Calu3 (cell line): Measurements from ENCODE around the gene TIMP2. TPM values are rescaled to one million over a fixed set of nuclear protein-coding genes. Genes with fewer than 3 reads are reported as not detected.
"Not testable (repeated sequence)": the region's sequence is repeated elsewhere in the genome, so short reads cannot be mapped to it uniquely, and the experiment has no call there.

Experiments used
- BruUV-seq: library from RNA; stranded (reverse); fragments of 400-500 nt; replicated peaks from 2 replicates; lab custom pipeline; 2021; lab: Mats Ljungman, UMichigan
- CTCF ChIA-PET: fragments of 300-600 bp; sonication (Branson Sonifier 250); formaldehyde crosslinking; loops from one replicate; lab custom pipeline; 2022; ENCODE audit warnings: antibody characterized with exemption; lab: Charles Lee
- DNase-seq: peaks from one replicate; pipeline ENCODE4 v3.0.0; 2022
- H3K27ac Mint-ChIP-seq: one replicate; pipeline ENCODE4 v1.8.0; 2022; ENCODE audit warnings: mixed read lengths; ENCODE audit not compliant: unreplicated experiment
- H3K27me3 Mint-ChIP-seq: one replicate; pipeline ENCODE4 v1.8.0; 2022; ENCODE audit warnings: mixed read lengths; ENCODE audit not compliant: unreplicated experiment
- H3K36me3 Mint-ChIP-seq: one replicate; pipeline ENCODE4 v1.8.0; 2022; ENCODE audit warnings: mild to moderate bottlenecking, moderate library complexity, mixed read lengths; ENCODE audit not compliant: insufficient read depth, unreplicated experiment
- H3K4me1 Mint-ChIP-seq: one replicate; pipeline ENCODE4 v1.8.0; 2022; ENCODE audit warnings: mild to moderate bottlenecking, low read depth, mixed read lengths; ENCODE audit not compliant: unreplicated experiment
- H3K4me3 Mint-ChIP-seq: one replicate; pipeline ENCODE4 v1.8.0; 2022; ENCODE audit warnings: mild to moderate bottlenecking, low read depth, moderate library complexity, mixed read lengths; ENCODE audit not compliant: unreplicated experiment
- H3K9me3 Mint-ChIP-seq: one replicate; pipeline ENCODE4 v1.8.0; 2022; ENCODE audit warnings: low read depth, mixed read lengths; ENCODE audit not compliant: unreplicated experiment
- intact Hi-C: fragments of 100-400 bp; cut with micrococcal nuclease; formaldehyde crosslinking; loops from one replicate; pipeline ENCODE4 v1.10.0; 2022; ENCODE audit not compliant: unreplicated experiment
- total RNA-seq: library from RNA; stranded (reverse); gene quantifications from 2 replicates; pipeline ENCODE4 v1.2.3, GENCODE V29; 2022
- TF ChIP-seq, protein P1 (sequence below): fragments of 200-600 bp; IDR thresholded peaks from one replicate; pipeline ENCODE4 v1.8.0; 2022; ENCODE audit warnings: antibody characterized with exemption; ENCODE audit not compliant: unreplicated experiment

Gene TIMP2
- total RNA-seq, 1 experiment from 2014 or later = 246 TPM

DNA sequence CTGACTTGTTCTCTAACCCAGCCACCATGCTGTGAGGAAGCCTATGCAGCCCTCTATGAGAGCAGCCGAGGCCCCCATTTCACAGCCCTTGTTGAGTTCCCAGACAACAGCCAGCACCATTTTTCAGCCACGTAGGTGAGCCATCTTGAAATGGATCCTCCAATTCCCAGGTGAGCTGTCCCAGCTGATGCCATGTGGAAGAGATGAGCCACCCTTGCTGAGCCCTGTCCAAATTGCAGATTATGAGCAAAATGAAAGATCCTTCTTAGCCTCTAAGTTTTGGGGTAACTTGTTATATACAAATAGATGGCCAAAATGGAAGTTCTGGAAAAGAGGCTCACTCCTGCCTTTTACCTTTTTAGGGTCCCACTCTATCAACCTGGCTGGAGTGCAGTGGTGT lies 25.7 kb upstream of the TIMP2 start:
- CTCF ChIA-PET = interaction anchor here (0.6 to 1.3 kb wide), 2 partner anchors 17 to 409 kb away, joined by 3 to 4 read pairs; no protein-coding TSS in a partner anchor
- H3K4me1 Mint-ChIP-seq = peaks cover 19% of the 10 kb centered on the region
- H3K27ac Mint-ChIP-seq = no peak overlapping the region
- no TSS peak for BruUV-seq
- no peaks in the 10 kb centered on the region for H3K9me3 Mint-ChIP-seq
- H3K4me3 Mint-ChIP-seq = no peak overlapping the region
- no peak for DNase-seq
- no peaks in the 10 kb centered on the region for H3K36me3 Mint-ChIP-seq
- H3K27me3 Mint-ChIP-seq = no peaks in the 10 kb centered on the region
- TF ChIP-seq, protein P1, sequence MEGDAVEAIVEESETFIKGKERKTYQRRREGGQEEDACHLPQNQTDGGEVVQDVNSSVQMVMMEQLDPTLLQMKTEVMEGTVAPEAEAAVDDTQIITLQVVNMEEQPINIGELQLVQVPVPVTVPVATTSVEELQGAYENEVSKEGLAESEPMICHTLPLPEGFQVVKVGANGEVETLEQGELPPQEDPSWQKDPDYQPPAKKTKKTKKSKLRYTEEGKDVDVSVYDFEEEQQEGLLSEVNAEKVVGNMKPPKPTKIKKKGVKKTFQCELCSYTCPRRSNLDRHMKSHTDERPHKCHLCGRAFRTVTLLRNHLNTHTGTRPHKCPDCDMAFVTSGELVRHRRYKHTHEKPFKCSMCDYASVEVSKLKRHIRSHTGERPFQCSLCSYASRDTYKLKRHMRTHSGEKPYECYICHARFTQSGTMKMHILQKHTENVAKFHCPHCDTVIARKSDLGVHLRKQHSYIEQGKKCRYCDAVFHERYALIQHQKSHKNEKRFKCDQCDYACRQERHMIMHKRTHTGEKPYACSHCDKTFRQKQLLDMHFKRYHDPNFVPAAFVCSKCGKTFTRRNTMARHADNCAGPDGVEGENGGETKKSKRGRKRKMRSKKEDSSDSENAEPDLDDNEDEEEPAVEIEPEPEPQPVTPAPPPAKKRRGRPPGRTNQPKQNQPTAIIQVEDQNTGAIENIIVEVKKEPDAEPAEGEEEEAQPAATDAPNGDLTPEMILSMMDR = no peak
- intact Hi-C loops = no loop called here

DNA sequence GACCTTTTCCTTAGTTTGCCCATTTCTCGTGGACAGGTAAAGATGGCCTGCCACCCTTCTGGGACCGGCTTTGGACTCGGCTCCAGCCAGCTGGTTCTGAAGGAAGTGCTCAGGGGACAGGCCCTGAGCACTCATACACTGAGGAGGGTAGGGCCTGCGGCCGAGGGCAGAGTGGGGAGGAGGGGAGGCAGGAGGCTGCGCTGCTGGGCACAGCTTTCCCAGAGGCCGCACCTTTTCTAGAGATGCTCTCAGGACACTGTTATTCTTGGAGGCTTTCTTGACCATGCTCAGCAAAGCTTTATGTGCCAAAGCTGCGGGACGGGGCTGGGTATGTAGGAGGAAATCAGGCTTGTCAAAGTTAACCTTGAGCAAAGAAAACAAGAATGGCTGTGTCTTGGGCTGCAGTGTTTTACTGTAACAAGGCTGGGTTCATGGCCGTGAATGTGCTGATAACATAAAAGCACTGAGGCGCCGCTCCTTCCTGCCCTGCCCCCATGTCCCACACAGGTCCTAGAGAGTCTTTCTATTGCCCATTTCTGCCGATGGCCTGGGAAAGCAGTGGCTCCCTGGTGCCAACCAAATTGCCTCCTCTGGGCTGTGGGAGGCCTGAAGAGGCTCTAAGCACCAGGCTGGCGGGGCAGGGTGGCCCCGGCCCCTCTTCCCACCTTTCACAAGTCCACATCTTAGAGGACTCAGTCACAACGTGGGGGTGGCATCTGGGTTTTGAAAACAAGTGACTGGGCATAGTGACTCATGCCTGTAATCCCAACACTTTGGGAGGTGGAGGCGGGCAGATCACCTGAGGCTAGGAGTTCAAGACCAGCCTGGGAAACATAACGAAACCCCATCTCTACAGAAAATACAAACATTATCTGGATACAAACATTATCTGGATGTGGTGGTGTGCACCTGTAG lies 22.3 kb upstream of the TIMP2 start:
- Mint-ChIP-seq H3K4me1 (peaks cover 19% of the 10 kb centered on the region), H3K27ac (no peak overlapping the region), H3K4me3 (no peak overlapping the region), H3K36me3 (no peaks in the 10 kb centered on the region), H3K27me3 (no peaks in the 10 kb centered on the region), H3K9me3 (no peaks in the 10 kb centered on the region)
- DNase-seq = no peak
- BruUV-seq = no TSS peak
- intact Hi-C loops = no loop called here
- CTCF ChIA-PET = interaction anchor here (1.2 kb wide), 1 partner anchor 11 kb away, joined by 3 read pairs; no protein-coding TSS in a partner anchor
- TF ChIP-seq, protein P1 = no peak

DNA sequence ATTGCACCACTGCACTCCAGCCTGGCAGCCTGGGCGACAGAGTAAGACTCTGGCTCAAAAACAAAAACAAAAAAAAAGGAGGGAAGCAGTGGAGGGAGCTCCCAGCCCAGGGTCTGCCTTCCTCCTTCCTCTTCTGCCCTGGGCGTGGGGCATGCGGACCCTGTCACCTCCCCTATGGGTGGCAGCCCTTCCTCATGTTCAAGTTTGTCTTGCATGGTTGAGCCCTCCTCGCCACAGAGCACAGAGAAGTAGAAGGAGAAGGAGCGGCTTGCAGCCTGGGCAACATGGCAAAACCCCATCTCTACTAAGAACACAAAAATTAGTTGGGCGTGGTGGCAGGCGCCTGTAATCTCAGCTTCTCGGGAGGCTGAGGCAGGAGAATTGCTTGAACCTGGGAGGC lies 21.4 kb upstream of the TIMP2 start:
- intact Hi-C loops = no loop called here
- TF ChIP-seq, protein P1 = no peak
- H3K27ac Mint-ChIP-seq = no peak overlapping the region
- H3K4me3 Mint-ChIP-seq = no peak overlapping the region
- BruUV-seq = no TSS peak
- no peaks in the 10 kb centered on the region for H3K27me3 Mint-ChIP-seq
- DNase-seq = no peak
- H3K36me3 Mint-ChIP-seq = no peaks in the 10 kb centered on the region
- no peaks in the 10 kb centered on the region for H3K9me3 Mint-ChIP-seq
- H3K4me1 Mint-ChIP-seq = peaks cover 19% of the 10 kb centered on the region
- CTCF ChIA-PET = interaction anchor here (1.2 kb wide), 1 partner anchor 12 kb away, joined by 3 read pairs; no protein-coding TSS in a partner anchor

DNA sequence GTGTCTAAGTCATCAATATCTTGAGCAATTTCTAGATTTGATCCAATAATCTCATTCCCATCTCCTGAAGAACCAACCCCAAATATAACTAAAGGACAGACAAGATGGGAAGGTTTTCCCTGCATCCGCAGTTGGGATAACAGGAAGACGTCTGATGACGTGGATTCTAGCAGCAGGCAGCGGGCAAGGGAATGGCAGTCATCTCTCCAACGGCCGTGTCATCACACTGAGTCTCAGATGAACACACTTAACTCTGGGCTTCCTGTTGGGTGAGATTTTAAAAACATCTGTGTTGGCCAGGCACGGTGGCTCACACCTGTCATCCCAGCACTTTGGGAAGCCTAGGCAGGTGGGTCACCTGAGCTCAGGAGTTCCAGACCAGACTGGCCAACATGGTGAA lies 20.9 kb upstream of the TIMP2 start:
- no TSS peak for BruUV-seq
- peaks cover 19% of the 10 kb centered on the region for H3K4me1 Mint-ChIP-seq
- H3K27ac Mint-ChIP-seq = no peak overlapping the region
- intact Hi-C loops = no loop called here
- CTCF ChIA-PET = interaction anchor here (0.6 to 1.2 kb wide), 2 partner anchors 13 to 80 kb away, joined by 3 to 4 read pairs; no protein-coding TSS in a partner anchor
- no peak overlapping the region for H3K4me3 Mint-ChIP-seq
- H3K36me3 Mint-ChIP-seq = no peaks in the 10 kb centered on the region
- TF ChIP-seq, protein P1 = no peak
- H3K9me3 Mint-ChIP-seq = no peaks in the 10 kb centered on the region
- no peaks in the 10 kb centered on the region for H3K27me3 Mint-ChIP-seq
- no peak for DNase-seq

DNA sequence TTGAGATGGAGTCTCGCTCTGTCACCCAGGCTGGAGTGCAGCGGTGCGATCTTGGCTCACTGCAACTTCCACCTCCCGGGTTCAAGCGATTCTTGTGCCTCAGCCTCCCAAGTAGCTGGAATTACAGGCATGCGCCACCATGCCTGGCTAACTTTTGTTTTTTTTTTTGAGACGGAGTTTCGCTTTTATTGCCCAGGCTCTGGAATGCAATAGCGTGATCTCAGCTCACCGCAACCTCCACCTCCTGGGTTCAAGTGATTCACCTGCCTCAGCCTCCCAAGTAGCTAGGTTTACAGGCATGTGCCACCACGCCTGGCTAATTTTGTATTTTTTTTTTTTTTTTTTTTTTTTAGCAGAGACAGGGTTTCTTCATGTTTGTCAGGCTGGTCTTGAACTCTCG lies 20.3 kb upstream of the TIMP2 start:
- H3K27me3 Mint-ChIP-seq, H3K4me3 Mint-ChIP-seq, intact Hi-C loops, H3K9me3 Mint-ChIP-seq, H3K27ac Mint-ChIP-seq, DNase-seq, BruUV-seq, H3K36me3 Mint-ChIP-seq: not testable (repeated sequence)
- CTCF ChIA-PET = interaction anchor here (0.6 kb wide), 1 partner anchor 81 kb away, joined by 4 read pairs; no protein-coding TSS in a partner anchor
- H3K4me1 Mint-ChIP-seq = peaks cover 19% of the 10 kb centered on the region
